NCI-H526 treated with DMSO at 0.1 percent for 48 hours (cell line): ENCODE results near the gene LYSMD4.

ENCODE experiments used
- DNase-seq: peaks from one replicate; lab custom pipeline; 2025; lab: John Stamatoyannopoulos, UW

Gene LYSMD4

GRCh38 chr15:99731336-99732123, 1.7 kb downstream of the LYSMD4 start:
- DNase-seq = no peak

GRCh38 chr15:99729920-99730319, 3.3 kb downstream of the LYSMD4 start:
- no peak for DNase-seq

GRCh38 chr15:99729327-99729726, 3.9 kb downstream of the LYSMD4 start:
- no peak for DNase-seq

GRCh38 chr15:99728916-99729315, 4.3 kb downstream of the LYSMD4 start:
- no peak for DNase-seq

GRCh38 chr15:99727733-99728132, 5.5 kb downstream of the LYSMD4 start:
- no peak for DNase-seq

- no peak for DNase-seq
Measured at GRCh38 chr15:99727330-99727729, 5.9 kb downstream of the LYSMD4 start.

- DNase-seq = no peak
Measured at GRCh38 chr15:99726333-99726732, 6.9 kb downstream of the LYSMD4 start.

- DNase-seq = no peak
Measured at GRCh38 chr15:99722406-99722805, 10.8 kb downstream of the LYSMD4 start.

GRCh38 chr15:99721896-99722295, 11.3 kb downstream of the LYSMD4 start:
- DNase-seq = no peak

- DNase-seq = no peak
Measured at GRCh38 chr15:99721104-99721778, 12.0 kb downstream of the LYSMD4 start.

GRCh38 chr15:99720533-99720932, 12.7 kb downstream of the LYSMD4 start:
- DNase-seq = no peak

GRCh38 chr15:99719096-99719541, 14.1 kb downstream of the LYSMD4 start:
- no peak for DNase-seq

GRCh38 chr15:99718421-99718820, 14.8 kb downstream of the LYSMD4 start:
- DNase-seq = no peak

GRCh38 chr15:99717161-99718009, 15.9 kb downstream of the LYSMD4 start:
- no peak for DNase-seq

GRCh38 chr15:99716540-99717095, 16.6 kb downstream of the LYSMD4 start:
- no peak for DNase-seq

- no peak for DNase-seq
Measured at GRCh38 chr15:99712415-99712814, 20.8 kb downstream of the LYSMD4 start.

GRCh38 chr15:99711625-99712024, 21.6 kb downstream of the LYSMD4 start:
- no peak for DNase-seq

- DNase-seq = no peak
Measured at GRCh38 chr15:99709243-99709986, 23.8 kb downstream of the LYSMD4 start.

GRCh38 chr15:99708563-99708962, 24.7 kb downstream of the LYSMD4 start:
- no peak for DNase-seq

GRCh38 chr15:99707473-99708270, 25.6 kb downstream of the LYSMD4 start:
- no peak for DNase-seq
